GM12801 (cell line): Measurements from ENCODE around the gene CLSTN2.

Source experiments
- TF ChIP-seq, protein P1 (sequence below): IDR thresholded peaks from one replicate; pipeline ENCODE4 v1.5.1; 2011; ENCODE audit warnings: control low read depth; ENCODE audit not compliant: insufficient read length; ENCODE audit errors: extremely low read depth

Gene CLSTN2

DNA sequence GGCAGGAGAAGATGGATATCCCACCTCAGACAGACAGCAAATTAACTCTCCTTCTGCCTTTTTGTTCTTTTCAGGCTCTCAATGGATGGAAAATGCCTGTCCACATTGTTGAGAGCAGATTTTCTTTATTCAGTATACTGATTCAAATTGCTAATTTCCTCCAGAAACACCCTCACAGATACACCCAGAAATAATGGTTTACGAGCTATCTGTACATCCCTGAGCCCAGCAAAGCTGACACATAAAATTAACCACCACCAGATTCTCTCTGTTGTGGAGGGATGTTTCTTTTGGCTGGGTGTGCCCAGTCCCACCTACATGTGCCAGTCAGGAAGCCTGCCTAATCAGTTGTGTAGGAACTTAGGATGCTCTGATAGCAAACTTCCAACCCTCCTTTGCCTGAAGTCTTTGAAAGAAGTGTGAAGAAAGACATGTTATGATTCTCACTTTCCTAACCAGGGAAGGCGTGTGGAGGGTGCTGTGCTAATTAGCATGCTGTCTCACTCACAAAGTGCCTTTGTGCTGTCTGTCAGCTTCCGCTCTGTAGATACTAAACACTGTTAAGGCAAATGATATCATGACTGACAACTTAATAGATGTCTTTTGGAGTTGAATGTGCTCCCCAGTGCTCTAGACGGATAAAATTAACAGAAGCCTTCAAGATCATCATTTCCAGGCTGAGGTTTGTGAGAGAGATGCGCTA, 208.5 kb downstream of the CLSTN2 start:
- TF ChIP-seq, protein P1, sequence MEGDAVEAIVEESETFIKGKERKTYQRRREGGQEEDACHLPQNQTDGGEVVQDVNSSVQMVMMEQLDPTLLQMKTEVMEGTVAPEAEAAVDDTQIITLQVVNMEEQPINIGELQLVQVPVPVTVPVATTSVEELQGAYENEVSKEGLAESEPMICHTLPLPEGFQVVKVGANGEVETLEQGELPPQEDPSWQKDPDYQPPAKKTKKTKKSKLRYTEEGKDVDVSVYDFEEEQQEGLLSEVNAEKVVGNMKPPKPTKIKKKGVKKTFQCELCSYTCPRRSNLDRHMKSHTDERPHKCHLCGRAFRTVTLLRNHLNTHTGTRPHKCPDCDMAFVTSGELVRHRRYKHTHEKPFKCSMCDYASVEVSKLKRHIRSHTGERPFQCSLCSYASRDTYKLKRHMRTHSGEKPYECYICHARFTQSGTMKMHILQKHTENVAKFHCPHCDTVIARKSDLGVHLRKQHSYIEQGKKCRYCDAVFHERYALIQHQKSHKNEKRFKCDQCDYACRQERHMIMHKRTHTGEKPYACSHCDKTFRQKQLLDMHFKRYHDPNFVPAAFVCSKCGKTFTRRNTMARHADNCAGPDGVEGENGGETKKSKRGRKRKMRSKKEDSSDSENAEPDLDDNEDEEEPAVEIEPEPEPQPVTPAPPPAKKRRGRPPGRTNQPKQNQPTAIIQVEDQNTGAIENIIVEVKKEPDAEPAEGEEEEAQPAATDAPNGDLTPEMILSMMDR, result no peak

DNA sequence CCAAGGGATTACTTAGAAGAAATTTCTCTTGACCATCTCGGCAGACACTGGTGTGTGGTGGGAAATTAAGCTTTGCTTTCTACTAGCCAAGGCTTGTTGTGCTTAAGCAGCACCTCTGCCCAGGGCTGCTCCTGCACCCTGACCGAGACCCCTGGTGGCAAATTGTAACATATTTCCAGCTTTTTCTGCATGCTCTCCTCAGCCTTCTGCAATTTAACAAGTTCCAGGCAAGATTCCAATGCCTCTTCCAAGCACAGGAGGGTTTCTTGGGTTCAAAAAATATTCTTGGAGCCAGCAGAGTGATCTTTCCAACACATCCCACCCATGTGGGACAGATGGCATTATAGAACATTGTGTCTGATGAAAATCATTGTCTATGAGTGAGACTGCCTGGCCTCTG, 210.5 kb downstream of the CLSTN2 start:
- TF ChIP-seq, protein P1, result no peak

DNA sequence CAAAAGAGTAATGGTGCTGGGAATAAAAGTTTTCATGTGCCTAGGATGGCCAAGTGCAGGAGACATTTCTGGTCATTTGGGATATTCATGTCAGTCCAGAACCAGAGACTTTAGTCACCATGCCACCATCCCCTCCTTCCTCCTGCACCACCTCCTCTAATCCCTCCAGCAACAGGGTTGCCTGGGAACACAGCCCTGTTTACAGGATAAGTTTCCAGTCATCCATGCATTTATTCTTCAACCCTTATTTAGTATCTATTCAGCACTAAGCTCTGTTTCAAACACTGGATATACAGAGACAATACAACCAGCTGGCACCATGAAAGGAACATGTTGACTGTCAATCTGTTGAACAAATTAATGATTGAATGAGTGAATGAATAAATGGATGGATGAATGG, 211.7 kb downstream of the CLSTN2 start:
- TF ChIP-seq, protein P1, result no peak

DNA sequence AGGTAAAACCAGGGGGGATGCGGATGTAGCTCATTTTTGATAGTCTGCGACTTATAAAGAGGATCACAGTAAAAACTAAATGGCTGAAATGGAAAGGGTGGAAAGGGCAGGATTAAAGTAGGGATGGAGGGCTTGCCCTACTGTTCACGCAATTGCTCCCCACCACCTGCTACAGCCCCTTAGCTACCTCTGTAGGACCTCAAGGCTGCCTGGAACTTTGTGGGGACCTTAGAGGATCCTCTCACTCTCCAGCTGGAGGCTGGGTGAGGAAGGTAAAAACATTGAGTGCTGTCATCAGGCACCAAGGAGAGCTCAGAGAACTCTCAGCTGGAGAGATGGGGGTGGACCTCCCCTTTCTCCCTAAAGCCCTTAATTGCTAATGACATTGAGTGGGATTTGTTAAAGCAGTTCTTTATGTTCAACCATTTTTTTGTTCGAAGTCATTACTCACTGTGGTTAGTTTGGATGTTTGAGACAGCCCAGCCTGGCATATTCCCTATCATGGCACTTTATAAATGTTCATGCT, 213.0 kb downstream of the CLSTN2 start:
- TF ChIP-seq, protein P1, result no peak

DNA sequence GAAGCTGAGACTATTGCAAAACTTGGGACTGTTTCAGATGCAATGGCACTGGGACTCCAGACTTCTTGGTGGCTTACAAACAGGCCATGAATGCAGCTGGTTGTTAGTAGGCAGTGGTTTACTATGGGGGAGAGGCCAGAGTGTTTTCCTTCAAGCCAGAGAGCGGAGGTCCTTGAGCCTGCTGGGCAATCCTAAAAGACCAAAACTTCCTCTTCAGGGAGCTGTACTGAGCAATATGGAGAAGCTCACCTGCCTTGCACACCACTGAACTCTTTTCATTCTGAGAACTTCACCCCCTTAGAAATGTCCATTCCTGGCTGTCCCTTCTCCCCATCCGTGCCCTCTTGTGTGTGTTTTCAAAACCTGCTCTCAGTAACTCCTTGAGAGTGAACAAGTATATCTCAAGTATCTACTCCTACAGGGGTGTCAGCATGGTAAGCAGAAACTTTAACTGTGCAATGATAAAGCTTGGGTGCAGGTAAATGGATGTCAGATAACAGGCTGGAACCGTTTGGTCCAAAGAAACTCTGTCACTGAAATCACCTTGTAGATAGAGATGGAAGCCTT, 213.9 kb downstream of the CLSTN2 start:
- TF ChIP-seq, protein P1, result no peak

DNA sequence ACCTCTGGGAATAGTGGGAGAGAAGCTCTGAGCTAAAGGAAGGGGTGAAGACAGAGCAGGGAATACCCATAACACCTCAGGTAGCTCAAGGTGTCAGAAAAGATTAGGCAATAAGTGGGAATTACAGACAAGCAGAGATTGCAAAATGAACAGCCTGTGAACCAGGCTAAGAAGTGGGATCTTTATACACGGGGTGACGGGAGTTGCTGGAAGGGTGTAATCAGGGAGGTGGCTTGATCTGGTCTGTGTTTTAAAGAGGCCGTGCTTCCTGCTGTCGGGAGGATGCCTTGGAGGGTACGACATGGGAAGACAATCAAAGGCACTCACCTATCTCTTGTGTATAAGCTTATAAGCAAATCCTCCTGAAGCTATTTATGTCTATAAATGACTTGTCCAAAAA, 216.3 kb downstream of the CLSTN2 start:
- TF ChIP-seq, protein P1, result no peak

DNA sequence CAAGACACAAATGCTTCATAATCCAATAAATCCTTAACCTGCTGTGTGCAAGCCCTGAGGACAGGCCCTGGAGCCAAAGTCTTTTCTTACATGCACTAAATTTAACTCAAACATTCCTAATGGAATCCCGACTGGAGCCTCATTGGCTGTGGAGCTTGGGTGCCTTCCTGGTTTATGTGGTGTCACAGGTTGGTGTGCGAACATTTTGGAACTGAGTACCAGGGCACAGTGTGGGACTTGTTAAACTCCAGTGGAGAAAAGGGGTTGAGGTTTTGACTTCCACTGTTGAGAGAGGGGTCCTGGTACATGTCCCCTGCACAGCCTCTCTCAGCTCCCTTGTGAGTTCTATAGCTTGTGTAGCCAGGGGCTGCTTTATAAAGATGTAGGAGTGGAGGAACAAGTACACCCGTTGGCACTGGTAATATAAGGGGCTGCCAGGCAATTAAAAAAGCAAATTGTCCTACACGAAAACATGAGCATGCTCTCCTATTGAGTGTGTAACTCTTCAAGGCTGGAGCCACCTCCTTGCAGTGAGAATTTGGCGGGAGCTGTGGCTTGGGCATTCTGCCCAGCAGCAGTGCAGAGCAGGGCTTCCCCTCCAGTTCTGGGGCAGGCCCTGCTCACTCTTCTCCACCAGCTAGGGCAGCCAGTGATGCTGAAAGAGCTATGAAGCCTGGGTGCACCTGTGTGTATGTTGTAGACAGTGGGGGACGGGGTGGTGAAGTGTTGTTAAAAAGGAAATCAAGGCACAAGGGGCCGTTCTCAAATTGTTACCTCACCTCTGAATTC, 218.1 kb downstream of the CLSTN2 start:
- TF ChIP-seq, protein P1, result no peak
